Right lobe of liver (tissue), 6 donors: ENCODE results near the gene DOCK6. TPM values are rescaled to one million over a fixed set of nuclear protein-coding genes. Genes with fewer than 3 reads are reported as not detected.
A peak's percentile ranks its signal among the peaks of the same experiment; 100 is the strongest.

Experiments used
- ATAC-seq, 4 donors: fragments of 200-7000 bp; cut with Tn5 transposase; one replicate each; pipeline ENCODE4 v1.9.1; 2020; ENCODE audit warnings: mild to moderate bottlenecking in 4 of 4, moderate library complexity in 4 of 4
- DNase-seq, 3 donors: peaks; one replicate each; pipeline ENCODE4 v3.0.0-alpha.2; 2020
- H3K27ac ChIP-seq, 3 donors: fragments of 200-600 bp; one replicate each; pipeline ENCODE4 v1.8.0; 2022
- H3K27me3 ChIP-seq, 2 donors: fragments of 200-600 bp; one replicate each; pipeline ENCODE4 v1.8.0; 2022
- H3K36me3 ChIP-seq, 4 donors: fragments of 200-600 bp; sonication (generic) in 1 of 4; one replicate each; pipeline versions ENCODE4 v1.5.1 to v1.8.0; 2017 to 2022; ENCODE audit warnings: control low read depth in 1 of 4
- H3K4me1 ChIP-seq, 4 donors: fragments of 200-600 bp; sonication (generic) in 1 of 4; one replicate each; pipeline versions ENCODE4 v1.5.1 to v1.8.0; 2017 to 2022; ENCODE audit warnings: control low read depth in 1 of 4
- H3K4me3 ChIP-seq, 3 donors: fragments of 200-600 bp; one replicate each; pipeline ENCODE4 v1.8.0; 2022
- H3K9me3 ChIP-seq, 4 donors: fragments of 200-600 bp; sonication (generic) in 1 of 4; one replicate each; pipeline versions ENCODE4 v1.5.1 to v1.8.0; 2017 to 2022; ENCODE audit warnings: control low read depth in 1 of 4
- CTCF ChIP-seq, 4 donors: fragments of 200-600 bp in 3 of 4; fragments of 450-650 bp in 1 of 4; IDR thresholded peaks; one replicate each; pipeline versions ENCODE4 v1.5.1 to v1.8.0; 2016 to 2022; ENCODE audit warnings: antibody characterized with exemption in 4 of 4, mild to moderate bottlenecking in 2 of 4
- POLR2A ChIP-seq: fragments of 450-650 bp; IDR thresholded peaks from one replicate; pipeline ENCODE4 v1.6.1; 2017; ENCODE audit warnings: antibody characterized with exemption, mild to moderate bottlenecking
- WGBS: methylation state at CpG from one replicate; pipeline ENCODE4 v1.1.6; 2018; ENCODE audit warnings: low coverage, low lambda C conversion rate; ENCODE audit not compliant: insufficient coverage; ENCODE audit errors: missing lambda C conversion rate; 5-methylcytosine and 5-hydroxymethylcytosine counted together
- intact Hi-C, 2 donors: fragments of 100-400 bp; cut with DNase I; formaldehyde crosslinking; loops; one replicate each; pipeline versions ENCODE4 v1.11.2 to v1.14.1; 2022
- total RNA-seq, 6 experiments: library from RNA; depleted of rRNA in 2 of 6; stranded (reverse); fragments of >200 nt in 2 of 6; fragmentation: NEBNext Ultra II Directional in 3 of 6; extraction: Animal tissue kit (Norgen Biotek cat#: 25700) in 3 of 6; gene quantifications; one replicate each; pipeline versions ENCODE4 v1.1.0 to v1.2.4, GENCODE V29; 2016 to 2023
- donor health status: DM: no; HTN: yes; CAD: no.
- donor health status: DM: no; HTN: no; CAD: no.
- donor health status: DM: no; HTN: no; CAD: no.
- donor health status: DM: no; HTN: yes; CAD: no.
- donor health status: DM: no; HTN: yes; CAD: no.

DOCK6 gene
- total RNA-seq, 6 experiments from 2014 or later, result 19.9 to 45.9 (median 30.4) TPM

GRCh38 chr19:11300811-11301120 is 38.4 kb upstream of the DOCK6 start:
- TF ChIP-seq POLR2A, result no peak
- TF ChIP-seq CTCF (IDR thresholded peaks at IDR 0.05), result no peak
- no peaks in the 10 kb centered on the region for H3K4me1 ChIP-seq
- no peaks in the 10 kb centered on the region for H3K36me3 ChIP-seq
- H3K27ac ChIP-seq, result no peak overlapping the region
- ATAC-seq (no peak), DNase-seq (no peak)
- no peak overlapping the region for H3K4me3 ChIP-seq
- H3K9me3 ChIP-seq, result no peaks in the 10 kb centered on the region
- 59% methylated on average over 6 of the region's 11 CpGs for WGBS
- H3K27me3 ChIP-seq, result no peaks in the 10 kb centered on the region
- intact Hi-C loops, result no loop called here

GRCh38 chr19:11299946-11300810 is 37.9 kb upstream of the DOCK6 start:
- ATAC-seq (no peak), DNase-seq (no peak)
- no peak for TF ChIP-seq CTCF (IDR thresholded peaks at IDR 0.05)
- TF ChIP-seq POLR2A, result no peak
- no peaks in the 10 kb centered on the region for H3K4me1 ChIP-seq
- WGBS, result 76% methylated on average over 7 of the region's 8 CpGs
- no peak overlapping the region for H3K4me3 ChIP-seq
- H3K27me3 ChIP-seq, result no peaks in the 10 kb centered on the region
- no peaks in the 10 kb centered on the region for H3K36me3 ChIP-seq
- no peaks in the 10 kb centered on the region for H3K9me3 ChIP-seq
- no peak overlapping the region for H3K27ac ChIP-seq
- intact Hi-C loops, result loop anchor here (10.0 kb wide), 2 partner anchors 145 to 275 kb away; partner anchors contain the start of gene ACP5 (in 1 of the 2)

GRCh38 chr19:11296264-11296663 is 33.9 kb upstream of the DOCK6 start:
- H3K9me3 ChIP-seq, result no peaks in the 10 kb centered on the region
- no peak for DNase-seq
- H3K27me3 ChIP-seq, result no peaks in the 10 kb centered on the region
- no peak for ATAC-seq
- no peak overlapping the region for H3K4me3 ChIP-seq
- 32% methylated on average over 7 of the region's 7 CpGs for WGBS
- no peak overlapping the region for H3K27ac ChIP-seq
- no peaks in the 10 kb centered on the region for H3K36me3 ChIP-seq
- H3K4me1 ChIP-seq, result peaks cover 0 to 5% (median 0%) of the 10 kb centered on the region in 4 donors
- intact Hi-C loops, result loop anchor here (10.0 kb wide), 2 partner anchors 149 to 279 kb away; partner anchors contain the start of gene ACP5 (in 1 of the 2)
- TF ChIP-seq POLR2A (no peak), CTCF (IDR thresholded peaks at IDR 0.05) (no peak)

- Histone ChIP-seq H3K4me1 (peaks cover 0 to 5% (median 0%) of the 10 kb centered on the region in 4 donors), H3K27ac (no peak within 1 kb of the TSS), H3K9me3 (no peaks in the 10 kb centered on the region), H3K4me3 (no peak within 1 kb of the TSS), H3K36me3 (no peaks in the 10 kb centered on the region), H3K27me3 (no peaks in the 10 kb centered on the region)
- intact Hi-C loops, result loop anchor here (10.0 kb wide), 2 partner anchors 149 to 279 kb away; partner anchors contain the start of gene ACP5 (in 1 of the 2)
- DNase-seq, result peak in 1 of 3 donors; percentile 24
- ATAC-seq, result no peak
- TF ChIP-seq CTCF (IDR thresholded peaks at IDR 0.05), result no peak
- no peak for TF ChIP-seq POLR2A
- WGBS, result 69% methylated on average over 8 of the region's 8 CpGs
These were observed 33.4 kb upstream of the DOCK6 start, which contains the start of gene TSPAN16 for GRCh38 chr19:11295665-11296245. TSPAN16 (plus strand) TSS chr19:11296160; CDS start chr19:11296298, 138 bp downstream.
